ENCODE measurements around the gene TAF11. TPM values are rescaled to one million over a fixed set of nuclear protein-coding genes. Genes with fewer than 3 reads are reported as not detected.

The TAF11 gene
- total RNA-seq, 2 donors from 2014 or later, result 24.6 to 27.4 TPM

DNA sequence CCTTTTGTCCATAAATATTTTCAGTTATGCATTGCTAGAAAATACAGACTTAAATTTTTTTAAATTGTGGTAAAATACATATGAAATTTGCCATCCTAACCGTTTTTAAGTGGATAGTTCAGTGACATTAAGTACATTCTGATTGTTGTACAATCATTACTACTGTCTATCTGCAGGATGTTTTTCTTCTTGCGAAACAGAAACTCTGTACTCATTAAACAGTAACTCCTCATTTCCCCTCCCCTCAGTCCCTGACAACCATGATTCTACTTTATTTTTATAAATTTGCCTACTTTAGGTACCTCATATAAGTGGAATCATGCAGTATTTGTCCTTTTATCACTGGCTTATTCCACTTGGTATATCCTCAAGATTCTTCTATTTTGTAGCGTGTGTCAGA, 21.3 kb downstream of the TAF11 start:
- TF ChIP-seq, protein P1, sequence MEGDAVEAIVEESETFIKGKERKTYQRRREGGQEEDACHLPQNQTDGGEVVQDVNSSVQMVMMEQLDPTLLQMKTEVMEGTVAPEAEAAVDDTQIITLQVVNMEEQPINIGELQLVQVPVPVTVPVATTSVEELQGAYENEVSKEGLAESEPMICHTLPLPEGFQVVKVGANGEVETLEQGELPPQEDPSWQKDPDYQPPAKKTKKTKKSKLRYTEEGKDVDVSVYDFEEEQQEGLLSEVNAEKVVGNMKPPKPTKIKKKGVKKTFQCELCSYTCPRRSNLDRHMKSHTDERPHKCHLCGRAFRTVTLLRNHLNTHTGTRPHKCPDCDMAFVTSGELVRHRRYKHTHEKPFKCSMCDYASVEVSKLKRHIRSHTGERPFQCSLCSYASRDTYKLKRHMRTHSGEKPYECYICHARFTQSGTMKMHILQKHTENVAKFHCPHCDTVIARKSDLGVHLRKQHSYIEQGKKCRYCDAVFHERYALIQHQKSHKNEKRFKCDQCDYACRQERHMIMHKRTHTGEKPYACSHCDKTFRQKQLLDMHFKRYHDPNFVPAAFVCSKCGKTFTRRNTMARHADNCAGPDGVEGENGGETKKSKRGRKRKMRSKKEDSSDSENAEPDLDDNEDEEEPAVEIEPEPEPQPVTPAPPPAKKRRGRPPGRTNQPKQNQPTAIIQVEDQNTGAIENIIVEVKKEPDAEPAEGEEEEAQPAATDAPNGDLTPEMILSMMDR (IDR thresholded peaks at IDR 0.05), result no peak
- no peak overlapping the region for H3K9ac ChIP-seq (ENCODE audit: low read depth in 2 of 2, low read length in 2 of 2)
- no peak overlapping the region for H3K4me3 ChIP-seq
- no peak overlapping the region for H3K27ac ChIP-seq
- H3K4me1 ChIP-seq, result no peaks in the 10 kb centered on the region
- no peaks in the 10 kb centered on the region for H3K36me3 ChIP-seq
- DNase-seq, result no peak
- intact Hi-C loops (cut with DNase I), result no loop called here
- no peaks in the 10 kb centered on the region for H3K9me3 ChIP-seq
- H3K27me3 ChIP-seq, result no peaks in the 10 kb centered on the region

DNA sequence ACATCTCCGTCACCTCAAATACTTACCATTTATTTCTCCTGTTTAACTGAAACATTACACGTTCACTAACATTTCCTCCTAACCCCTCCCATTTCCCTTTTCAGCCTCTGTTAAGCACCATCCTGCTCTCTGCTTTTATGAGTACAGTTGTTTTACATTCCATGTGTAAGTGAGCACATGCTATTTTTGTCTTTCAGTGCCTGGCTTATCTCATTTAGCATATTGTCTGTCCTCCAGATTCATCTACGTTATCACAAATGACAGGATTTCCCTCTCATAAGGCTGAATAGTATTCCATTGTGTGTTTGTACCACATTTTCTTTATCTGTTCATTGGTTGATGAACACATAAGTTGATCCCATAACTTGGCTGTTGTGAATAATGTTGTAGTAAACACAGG, 22.7 kb downstream of the TAF11 start:
- DNase-seq, result no peak

DNA sequence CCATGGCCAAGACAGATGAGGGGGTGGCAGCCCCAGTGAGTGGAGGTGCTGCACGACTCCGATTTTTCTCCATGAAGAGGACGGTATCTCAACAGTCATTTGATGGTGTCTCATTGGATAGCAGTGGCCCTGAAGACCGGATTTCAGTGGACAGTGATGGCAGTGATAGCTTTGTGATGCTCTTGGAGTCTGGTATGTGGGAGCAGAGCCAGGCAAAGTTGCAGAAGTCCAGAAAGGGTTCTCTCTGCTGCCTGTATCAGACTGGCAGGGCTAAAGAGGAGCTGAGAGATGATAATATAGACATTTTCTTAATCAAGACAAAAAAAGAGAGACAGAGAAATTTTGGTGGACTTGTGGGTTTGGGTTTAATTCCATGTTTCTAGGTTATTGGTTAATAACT, 23.8 kb downstream of the TAF11 start:
- DNase-seq, result no peak
- Histone ChIP-seq H3K9me3 (no peaks in the 10 kb centered on the region), H3K4me1 (no peaks in the 10 kb centered on the region), H3K27me3 (no peaks in the 10 kb centered on the region), H3K4me3 (no peak overlapping the region), H3K27ac (no peak overlapping the region), H3K36me3 (peaks cover 6% of the 10 kb centered on the region), H3K9ac (ENCODE audit: low read depth in 2 of 2, low read length in 2 of 2) (no peak overlapping the region)
- intact Hi-C loops (cut with DNase I), result no loop called here
- TF ChIP-seq, protein P1 (IDR thresholded peaks at IDR 0.05), result no peak

More for the DNA sequence above, 22.7 kb downstream of the TAF11 start:
- Histone ChIP-seq H3K9ac (ENCODE audit: low read depth in 2 of 2, low read length in 2 of 2) (no peak overlapping the region), H3K9me3 (no peaks in the 10 kb centered on the region), H3K27me3 (no peaks in the 10 kb centered on the region), H3K36me3 (no peaks in the 10 kb centered on the region), H3K4me1 (no peaks in the 10 kb centered on the region), H3K27ac (no peak overlapping the region), H3K4me3 (no peak overlapping the region)
- TF ChIP-seq, protein P1 (IDR thresholded peaks at IDR 0.05), result no peak
- intact Hi-C loops (cut with DNase I), result no loop called here

DNA sequence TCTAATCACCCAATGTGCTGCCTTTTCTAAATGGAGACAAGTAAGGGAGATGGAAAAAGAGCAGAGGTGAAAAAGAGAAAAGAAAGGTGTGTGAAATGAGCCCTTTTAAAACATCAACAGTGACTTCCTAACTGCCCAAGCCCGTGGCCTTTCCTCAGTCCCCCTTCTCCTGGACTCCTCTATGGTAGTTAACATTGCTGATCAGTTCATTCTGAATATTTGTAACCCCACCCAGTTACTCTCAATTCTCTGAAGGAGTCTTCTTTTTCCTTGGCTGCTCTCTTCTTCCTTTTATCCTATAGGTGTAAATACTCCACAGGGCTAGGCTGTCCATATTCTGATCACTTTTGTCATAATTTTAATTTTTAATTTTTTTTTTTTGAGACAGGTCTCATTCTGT, 27.1 kb downstream of the TAF11 start:
- DNase-seq, result no peak
- Histone ChIP-seq H3K9me3 (no peaks in the 10 kb centered on the region), H3K36me3 (peaks cover 11% of the 10 kb centered on the region), H3K4me3 (no peak overlapping the region), H3K9ac (ENCODE audit: low read depth in 2 of 2, low read length in 2 of 2) (no peak overlapping the region), H3K27me3 (no peaks in the 10 kb centered on the region), H3K27ac (no peak overlapping the region), H3K4me1 (no peaks in the 10 kb centered on the region)
- TF ChIP-seq, protein P1 (IDR thresholded peaks at IDR 0.05), result no peak
- intact Hi-C loops (cut with DNase I), result no loop called here

DNA sequence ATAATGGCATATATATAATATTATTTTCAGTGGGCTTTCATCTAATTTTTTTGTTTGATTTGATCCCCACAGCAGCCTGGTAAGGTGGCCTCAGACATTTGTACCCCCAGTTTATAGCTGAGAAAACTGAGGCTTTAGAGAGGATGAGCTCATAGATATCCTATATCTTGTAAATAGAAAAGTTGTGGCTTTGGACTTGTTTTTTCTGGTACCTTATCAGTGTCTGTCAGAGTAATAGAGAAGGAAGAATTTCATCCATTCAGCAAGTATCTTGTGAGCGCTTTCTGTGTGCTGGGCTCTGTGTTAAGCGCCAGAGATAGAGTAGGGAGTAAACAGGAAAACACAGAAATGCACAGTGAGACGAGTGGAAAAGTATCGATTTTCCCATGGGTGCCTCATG, 27.9 kb downstream of the TAF11 start:
- Histone ChIP-seq H3K27me3 (no peaks in the 10 kb centered on the region), H3K9ac (ENCODE audit: low read depth in 2 of 2, low read length in 2 of 2) (no peak overlapping the region), H3K36me3 (peaks cover 13% of the 10 kb centered on the region), H3K27ac (no peak overlapping the region), H3K4me3 (no peak overlapping the region), H3K9me3 (no peaks in the 10 kb centered on the region), H3K4me1 (no peaks in the 10 kb centered on the region)
- TF ChIP-seq, protein P1 (IDR thresholded peaks at IDR 0.05), result no peak
- intact Hi-C loops (cut with DNase I), result no loop called here
- no peak for DNase-seq

DNA sequence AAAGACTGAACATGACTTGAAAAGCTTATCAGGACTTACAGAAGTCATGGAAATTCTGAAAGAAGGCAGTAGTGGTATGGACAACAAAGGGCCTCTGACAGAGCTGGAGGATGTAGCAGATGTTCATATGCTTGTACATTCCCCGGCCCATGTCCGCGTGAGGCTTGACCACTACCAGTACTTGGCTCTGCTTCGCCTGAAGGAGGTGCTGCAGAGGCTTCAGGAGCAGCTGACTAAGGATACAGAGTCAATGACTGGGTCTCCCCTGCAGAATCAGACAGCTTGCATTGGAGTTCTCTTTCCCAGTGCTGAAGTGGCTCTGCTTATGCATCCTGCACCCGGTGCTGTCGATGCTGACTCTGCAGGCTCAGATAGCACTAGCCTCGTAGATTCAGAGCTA, 29.2 kb downstream of the TAF11 start:
- Histone ChIP-seq H3K36me3 (peaks cover 13% of the 10 kb centered on the region), H3K9me3 (no peaks in the 10 kb centered on the region), H3K4me3 (no peak overlapping the region), H3K4me1 (no peaks in the 10 kb centered on the region), H3K9ac (ENCODE audit: low read depth in 2 of 2, low read length in 2 of 2) (no peak overlapping the region), H3K27ac (no peak overlapping the region), H3K27me3 (no peaks in the 10 kb centered on the region)
- TF ChIP-seq, protein P1 (IDR thresholded peaks at IDR 0.05), result no peak
- no peak for DNase-seq
- intact Hi-C loops (cut with DNase I), result no loop called here
